WERI-Rb-1 (cell line): Measurements from ENCODE around the gene FRMD8.

Experiments used
- DNase-seq: peaks from one replicate; pipeline ENCODE4 v3.0.0-alpha.2; 2020
- H3K27ac ChIP-seq: fragments of 250-450 bp; sonication (Bioruptor Pico); 2 replicates; pipeline ENCODE4 v1.5.1; 2020; ENCODE audit warnings: mild to moderate bottlenecking, moderate library complexity
- H3K27me3 ChIP-seq: fragments of 250-450 bp; sonication (Bioruptor Pico); 2 replicates; pipeline ENCODE4 v1.5.1; 2021; ENCODE audit warnings: mild to moderate bottlenecking, low read depth, moderate library complexity; ENCODE audit not compliant: insufficient read depth, severe bottlenecking
- H3K36me3 ChIP-seq: fragments of 250-450 bp; sonication (Bioruptor Pico); 2 replicates; pipeline ENCODE4 v1.5.1; 2020; ENCODE audit warnings: mild to moderate bottlenecking, moderate library complexity
- H3K4me3 ChIP-seq: 2 replicates; pipeline ENCODE4 v1.5.1; 2011; ENCODE audit warnings: low read depth, mild to moderate bottlenecking, control low read depth, low read length
- H3K9me3 ChIP-seq: fragments of 250-450 bp; sonication (Bioruptor Pico); 2 replicates; pipeline ENCODE4 v1.5.1; 2021; ENCODE audit warnings: mild to moderate bottlenecking, moderate library complexity; ENCODE audit not compliant: severe bottlenecking
- CTCF ChIP-seq: IDR thresholded peaks from 2 replicates; pipeline ENCODE4 v1.5.1; 2011; ENCODE audit warnings: low read depth, mild to moderate bottlenecking, control low read depth, inconsistent platforms, low read length

FRMD8 gene

GRCh38 chr11:65434667-65435410 is 48.4 kb downstream of the FRMD8 start:
- Histone ChIP-seq H3K27me3 (no peaks in the 10 kb centered on the region), H3K9me3 (no peaks in the 10 kb centered on the region), H3K36me3 (no peaks in the 10 kb centered on the region), H3K27ac (no peak overlapping the region), H3K4me3 (no peak overlapping the region)
- DNase-seq, result no peak
- no peak for TF ChIP-seq CTCF

GRCh38 chr11:65435411-65435931 is 49.0 kb downstream of the FRMD8 start:
- Histone ChIP-seq H3K9me3 (no peaks in the 10 kb centered on the region), H3K27me3 (no peaks in the 10 kb centered on the region), H3K4me3 (no peak overlapping the region), H3K27ac (no peak overlapping the region), H3K36me3 (no peaks in the 10 kb centered on the region)
- TF ChIP-seq CTCF, result no peak
- no peak for DNase-seq

GRCh38 chr11:65435981-65436411 is 49.6 kb downstream of the FRMD8 start:
- no peak for DNase-seq
- Histone ChIP-seq H3K36me3 (no peaks in the 10 kb centered on the region), H3K27me3 (no peaks in the 10 kb centered on the region), H3K4me3 (no peak overlapping the region), H3K9me3 (no peaks in the 10 kb centered on the region), H3K27ac (no peak overlapping the region)
- TF ChIP-seq CTCF, result no peak

- Histone ChIP-seq H3K36me3 (no peaks in the 10 kb centered on the region), H3K9me3 (no peaks in the 10 kb centered on the region), H3K27ac (no peak overlapping the region), H3K4me3 (no peak overlapping the region), H3K27me3 (no peaks in the 10 kb centered on the region)
- DNase-seq, result no peak
- TF ChIP-seq CTCF, result no peak
Measured at GRCh38 chr11:65436412-65437032, 50.1 kb downstream of the FRMD8 start.

GRCh38 chr11:65437436-65438227 is 51.2 kb downstream of the FRMD8 start:
- H3K27me3 ChIP-seq, result no peaks in the 10 kb centered on the region
- no peaks in the 10 kb centered on the region for H3K36me3 ChIP-seq

More at GRCh38 chr11:65437436-65438227, 51.2 kb downstream of the FRMD8 start:
- Histone ChIP-seq H3K4me3 (no peak overlapping the region), H3K9me3 (no peaks in the 10 kb centered on the region), H3K27ac (no peak overlapping the region)
- no peak for DNase-seq
- no peak for TF ChIP-seq CTCF
